HG02938 (cell line): ENCODE measurements around the gene KCNJ16.
"Not testable (repeated sequence)": the region's sequence is repeated elsewhere in the genome, so short reads cannot be mapped to it uniquely, and the experiment has no call there.

Experiments used
- ATAC-seq: cut with Tn5 transposase; IDR thresholded peaks from one replicate; pipeline ENCODE4 v1.9.1; 2021; ENCODE audit warnings: mild to moderate bottlenecking, moderate library complexity; ENCODE audit not compliant: unreplicated experiment

KCNJ16 gene

DNA sequence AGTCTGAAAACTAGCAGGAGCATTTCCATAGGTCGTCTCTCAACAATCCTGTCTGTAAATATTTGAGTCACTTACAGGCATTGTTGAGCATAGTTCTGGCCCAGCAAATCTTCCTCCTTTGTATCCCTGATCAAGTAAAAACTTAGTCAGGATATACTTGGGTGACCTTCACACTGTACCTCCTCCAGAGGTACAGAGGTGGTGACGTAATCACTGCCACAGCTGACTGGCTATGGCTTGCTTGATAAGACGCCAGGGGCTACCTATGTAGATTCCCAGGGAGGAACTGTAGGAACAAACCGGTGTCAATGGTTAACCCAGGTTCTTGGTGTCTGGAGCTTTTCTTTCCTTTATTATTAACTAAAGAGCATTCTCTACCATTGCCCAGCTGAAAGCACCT, at the start of gene KCNJ16:
KCNJ16 (plus strand) TSS at position 270 of the 400 bp plus-strand sequence. CDS start 56,863 bp downstream, outside the sequence.
- ATAC-seq, result no peak

DNA sequence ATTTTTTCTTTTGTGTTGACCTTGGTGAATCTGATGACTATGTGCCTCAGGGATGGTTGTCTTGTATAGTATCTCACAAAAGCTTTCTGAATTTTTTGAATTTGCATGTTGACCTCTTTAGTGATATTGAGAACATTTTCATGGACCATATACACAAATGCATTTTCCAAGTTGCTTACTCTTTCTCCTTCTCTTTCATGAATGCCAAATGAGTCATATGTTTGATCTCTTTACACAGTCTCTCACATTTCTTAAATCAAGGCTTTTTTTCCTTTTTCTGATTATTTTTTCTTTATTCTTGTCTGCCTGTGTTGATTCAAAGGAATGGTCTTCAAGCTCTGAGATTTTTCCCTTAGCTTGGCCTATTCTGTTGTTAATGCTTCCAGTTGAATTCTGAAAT, 46.6 kb upstream of the KCNJ16 start:
- ATAC-seq, result no peak

DNA sequence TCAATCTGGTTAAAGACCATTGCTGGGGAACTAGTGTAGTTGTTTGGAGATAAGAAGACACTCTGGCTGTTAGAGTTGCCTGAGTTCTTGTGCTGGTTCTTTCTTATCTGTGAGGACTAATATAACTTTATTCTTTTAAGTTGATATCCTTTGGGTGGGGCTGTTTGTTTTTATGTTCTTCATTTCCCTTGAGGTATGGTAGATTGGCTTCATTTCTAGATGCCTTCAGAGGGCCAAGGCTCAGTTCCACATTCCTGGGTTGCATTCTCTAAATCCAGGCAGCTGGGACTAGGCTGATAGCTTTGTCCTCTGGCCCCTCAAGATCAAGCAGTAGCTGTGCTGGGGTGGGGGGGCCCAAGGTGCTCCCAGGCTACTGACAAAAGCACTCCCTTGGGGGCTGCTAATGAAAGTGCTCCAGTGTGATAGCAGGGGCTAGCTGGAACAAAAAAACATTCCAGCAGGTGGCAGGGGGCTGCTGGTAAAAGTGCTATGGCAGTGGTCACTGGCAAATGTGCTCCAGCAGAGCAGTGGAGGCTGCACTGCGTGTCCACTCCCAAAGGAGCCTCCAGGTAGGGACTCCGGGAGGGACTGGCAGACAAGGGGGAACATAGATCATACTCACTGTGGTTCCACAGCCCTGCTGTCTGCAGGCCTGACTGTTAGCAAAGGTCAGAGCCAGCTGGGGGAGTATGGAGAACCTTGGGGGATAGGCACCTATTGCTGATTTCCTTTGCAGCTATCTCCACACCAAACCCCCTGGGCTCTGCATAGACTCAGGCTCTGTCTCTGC, 45.9 kb upstream of the KCNJ16 start:
- ATAC-seq, result no peak

DNA sequence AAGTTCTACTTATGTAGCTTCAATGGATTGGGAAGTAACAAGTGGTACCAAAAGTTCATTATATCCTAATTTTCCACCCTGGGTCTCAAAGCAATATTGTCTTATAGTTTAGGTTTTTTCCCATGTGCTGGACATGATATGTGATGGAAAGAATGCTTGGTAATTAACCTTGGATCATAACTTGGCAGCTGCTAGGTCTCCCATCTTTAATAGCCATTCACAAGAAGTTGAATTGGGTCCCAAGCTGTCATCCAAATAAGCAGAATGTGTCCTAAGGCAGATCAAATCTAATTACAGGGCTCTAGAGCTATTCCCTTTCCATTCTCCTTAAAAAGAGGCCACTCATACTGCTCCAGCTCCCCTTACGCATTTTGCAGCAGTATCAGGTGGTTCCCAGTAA, 44.7 kb upstream of the KCNJ16 start:
- no peak for ATAC-seq

DNA sequence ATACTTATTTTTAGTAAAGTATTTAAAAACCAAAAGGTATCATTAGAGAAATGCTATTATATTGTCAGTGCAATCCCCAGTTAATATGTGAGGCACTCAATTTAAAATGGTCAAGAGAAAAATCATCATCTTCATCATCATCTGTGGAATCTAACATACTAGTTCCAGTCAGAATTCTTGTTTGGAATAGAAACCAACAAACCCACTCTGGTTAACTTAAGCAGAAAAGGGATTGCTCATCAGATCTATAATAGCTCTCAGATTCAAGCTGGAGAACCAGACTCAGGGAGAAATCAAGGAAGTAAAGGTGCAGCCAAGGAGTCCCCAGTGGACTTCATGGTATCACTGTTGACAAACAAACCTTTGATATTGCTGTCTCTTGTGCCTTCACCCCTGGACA, 43.7 kb upstream of the KCNJ16 start:
- no peak for ATAC-seq

DNA sequence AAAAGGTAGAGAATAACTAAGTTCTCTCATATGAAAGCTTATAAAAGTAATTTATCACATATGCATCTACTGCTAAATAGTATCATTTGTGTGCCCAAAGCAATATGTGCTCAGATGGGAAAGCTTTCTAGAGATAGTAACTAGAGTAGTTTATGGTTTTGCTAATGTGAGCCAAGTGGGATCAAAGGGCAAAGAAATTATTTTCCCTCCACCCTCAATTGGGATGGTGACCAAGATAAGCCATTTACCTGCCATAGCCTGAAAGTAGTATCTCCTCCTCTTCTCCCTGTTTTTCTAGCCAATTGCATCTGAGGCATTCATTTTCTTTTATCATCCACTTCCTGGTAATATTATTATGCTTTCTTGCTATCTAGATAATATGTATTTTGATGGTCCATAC, 41.9 kb upstream of the KCNJ16 start:
- no peak for ATAC-seq

DNA sequence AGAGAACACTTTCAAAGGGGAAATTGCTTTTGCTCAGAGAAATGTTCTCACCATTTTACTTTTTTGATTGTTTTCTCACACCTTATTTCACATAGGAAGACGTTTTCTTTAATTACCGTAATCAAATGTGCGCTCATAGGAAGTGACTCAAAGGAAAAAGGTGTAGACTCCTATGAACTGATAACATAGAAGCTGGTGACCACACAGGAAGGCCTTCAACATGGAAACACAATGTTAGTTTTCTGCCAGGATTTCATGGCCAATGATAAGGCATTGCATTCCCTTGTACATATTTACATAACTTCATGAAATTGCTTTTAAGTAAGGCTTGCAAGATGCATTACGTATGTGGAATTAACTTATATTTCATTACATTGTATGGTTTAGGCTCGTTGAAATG, 40.9 kb upstream of the KCNJ16 start:
- ATAC-seq, result no peak

DNA sequence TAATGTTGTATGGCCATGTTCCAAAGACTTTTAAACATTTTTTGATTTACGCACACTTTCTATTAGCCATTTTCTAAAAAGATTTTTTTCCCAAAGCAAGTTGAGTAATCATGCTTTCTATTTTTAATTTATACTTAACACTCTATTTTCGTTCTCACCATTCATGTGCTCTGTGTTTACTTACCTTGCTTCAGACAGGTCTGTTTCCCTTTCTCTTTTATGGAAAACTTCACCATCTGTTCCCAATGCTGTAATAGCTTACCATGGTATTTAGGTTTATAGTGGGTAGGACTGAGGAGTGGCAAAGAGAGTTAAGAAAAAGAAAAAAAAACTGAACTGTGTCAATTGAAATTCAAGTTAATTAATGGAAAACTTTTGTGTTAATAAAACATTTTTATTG, 37.5 kb upstream of the KCNJ16 start:
- no peak for ATAC-seq

DNA sequence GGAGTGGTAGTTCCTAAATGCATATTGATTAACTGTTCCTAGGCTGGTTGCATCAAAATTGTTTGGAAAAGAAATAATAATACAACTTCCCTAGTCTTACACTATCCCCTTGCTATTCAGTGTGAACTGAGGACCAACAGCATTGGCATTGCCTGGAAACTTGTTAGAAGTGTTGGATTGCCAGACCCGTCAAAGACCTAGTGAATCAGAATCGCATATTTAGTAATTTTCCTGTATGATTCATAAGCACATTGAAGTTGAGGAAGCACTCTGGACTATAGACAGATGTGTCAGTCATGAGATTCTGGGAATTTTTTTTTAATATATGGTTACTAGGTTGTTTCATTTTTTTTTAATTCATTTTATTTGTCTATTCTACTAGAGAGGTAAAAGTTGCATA, 34.7 kb upstream of the KCNJ16 start:
- no peak for ATAC-seq

DNA sequence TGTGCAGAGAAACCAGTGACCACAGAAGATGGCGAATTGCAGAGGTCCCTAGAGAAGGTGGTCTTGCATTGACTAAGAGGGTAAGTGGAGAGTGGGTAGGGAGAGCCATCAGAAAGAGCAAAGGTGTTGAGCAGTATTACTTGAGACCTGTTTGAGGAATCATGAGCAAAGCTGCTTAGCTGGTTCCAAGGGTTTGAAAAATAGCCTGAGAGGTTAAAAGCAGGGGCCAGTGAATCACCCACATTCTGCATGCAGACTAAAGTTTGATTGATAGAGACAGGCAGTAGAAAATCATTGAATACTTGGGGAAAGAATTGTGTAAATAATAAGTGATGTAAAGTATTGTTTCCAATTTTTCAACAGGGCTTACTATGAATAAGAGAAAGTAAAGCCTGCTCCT, 34.0 kb upstream of the KCNJ16 start:
- no peak for ATAC-seq

DNA sequence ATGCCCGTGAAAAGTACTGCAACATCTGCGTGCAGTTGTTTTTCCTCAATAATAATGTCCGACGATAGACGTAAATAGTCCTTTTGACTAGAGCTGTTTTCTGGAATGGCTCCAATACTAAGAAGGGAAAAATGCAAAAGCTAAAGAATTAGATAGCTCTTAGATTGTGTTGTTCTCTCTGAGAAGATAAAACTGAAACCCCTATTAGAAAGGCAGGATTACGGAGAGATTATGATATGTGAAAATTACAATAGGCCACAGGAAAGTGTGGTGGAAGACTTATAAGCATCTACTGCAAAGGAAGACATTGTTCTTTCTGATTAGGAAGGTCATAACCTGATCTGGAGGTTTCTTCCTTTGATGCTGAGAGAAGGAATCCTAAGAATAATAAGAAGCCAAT, 33.5 kb upstream of the KCNJ16 start:
- ATAC-seq, result no peak

DNA sequence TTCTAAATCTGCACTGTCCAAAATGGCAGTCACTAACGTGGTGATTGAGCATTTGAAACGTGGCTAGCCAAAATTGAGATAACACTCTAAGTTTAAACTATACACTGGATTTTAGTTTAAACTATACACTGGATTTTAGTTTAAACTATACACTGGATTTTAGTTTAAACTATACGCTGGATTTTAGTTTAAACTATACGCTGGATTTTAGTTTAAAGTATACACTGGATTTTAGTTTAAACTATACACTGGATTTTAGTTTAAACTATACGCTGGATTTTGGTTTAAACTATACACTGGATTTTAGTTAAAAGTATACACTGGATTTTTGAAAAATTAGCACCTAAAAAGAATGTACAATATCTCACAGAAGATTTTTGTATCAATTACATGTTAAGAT, 29.2 kb upstream of the KCNJ16 start:
- not testable (repeated sequence) for ATAC-seq

DNA sequence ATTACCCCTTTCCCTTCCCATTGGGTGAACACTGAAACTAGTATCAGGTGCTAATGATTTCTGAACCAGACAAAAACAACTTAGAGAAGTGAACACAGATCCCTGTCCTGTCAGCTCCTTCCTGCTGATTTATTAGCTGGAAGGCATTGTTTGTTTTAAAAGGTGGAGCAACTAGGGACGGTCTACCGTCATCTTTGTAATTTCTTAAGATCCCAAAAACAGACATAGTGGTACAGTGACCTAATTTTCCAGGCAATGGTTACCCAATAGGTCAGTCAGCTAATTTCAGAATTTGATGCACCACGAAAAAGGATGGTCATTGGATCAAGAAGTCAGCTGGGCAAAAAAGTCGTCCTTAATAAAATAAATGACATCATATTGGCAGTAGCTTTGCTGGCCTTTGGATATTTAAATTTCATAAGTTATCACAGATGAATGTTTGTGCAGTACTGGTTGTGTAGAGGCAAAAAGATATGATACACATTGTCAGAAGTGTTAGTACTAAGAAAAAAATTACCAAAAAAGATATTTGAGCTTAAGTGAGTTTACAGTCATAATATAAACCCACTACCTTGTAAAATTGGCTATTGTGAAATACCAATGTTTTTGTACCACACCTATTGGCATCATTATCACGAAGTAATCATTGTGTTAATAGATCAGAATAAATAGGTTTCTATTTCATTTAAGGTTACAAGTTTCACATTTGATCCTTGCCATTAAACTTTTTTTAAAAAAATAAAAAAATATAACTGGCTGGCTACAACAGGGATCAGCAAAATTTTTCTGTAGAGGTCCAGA, 27.2 kb upstream of the KCNJ16 start:
- no peak for ATAC-seq

DNA sequence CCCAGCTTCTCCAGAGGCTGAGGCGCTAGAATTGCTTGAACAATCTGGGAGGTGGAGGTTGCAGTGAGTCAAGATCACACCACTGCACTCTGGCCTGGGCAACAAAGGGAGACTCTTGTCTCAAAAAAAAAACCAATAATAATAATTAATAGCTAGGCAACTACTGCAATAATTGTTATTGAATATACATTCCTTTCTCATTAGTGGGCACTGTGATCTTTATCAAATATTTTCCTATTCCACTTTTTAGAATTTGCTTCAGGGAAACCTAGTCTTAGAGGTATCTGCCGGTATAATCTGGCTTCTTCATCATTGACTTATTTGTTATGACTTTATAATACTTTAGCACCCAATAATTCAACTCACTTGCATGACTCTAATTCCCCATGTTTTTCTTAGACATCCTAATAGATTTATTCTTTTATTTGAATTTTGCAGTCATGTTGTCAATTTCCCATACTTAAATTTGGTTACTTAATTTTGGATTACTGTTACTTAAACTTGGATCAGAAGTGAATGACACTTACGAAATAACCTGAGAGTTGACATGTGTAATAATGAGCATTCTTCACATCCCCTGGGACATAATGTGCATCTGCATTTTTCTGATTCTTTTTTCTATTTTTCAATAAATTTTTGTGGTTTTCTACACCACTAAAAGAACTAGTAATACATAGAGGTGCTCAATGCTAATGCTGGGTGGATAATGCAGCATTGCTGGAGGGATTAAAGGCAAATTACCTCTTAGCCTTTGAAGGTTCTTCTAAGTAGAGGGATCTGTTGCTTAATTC, 25.0 kb upstream of the KCNJ16 start:
- no peak for ATAC-seq

DNA sequence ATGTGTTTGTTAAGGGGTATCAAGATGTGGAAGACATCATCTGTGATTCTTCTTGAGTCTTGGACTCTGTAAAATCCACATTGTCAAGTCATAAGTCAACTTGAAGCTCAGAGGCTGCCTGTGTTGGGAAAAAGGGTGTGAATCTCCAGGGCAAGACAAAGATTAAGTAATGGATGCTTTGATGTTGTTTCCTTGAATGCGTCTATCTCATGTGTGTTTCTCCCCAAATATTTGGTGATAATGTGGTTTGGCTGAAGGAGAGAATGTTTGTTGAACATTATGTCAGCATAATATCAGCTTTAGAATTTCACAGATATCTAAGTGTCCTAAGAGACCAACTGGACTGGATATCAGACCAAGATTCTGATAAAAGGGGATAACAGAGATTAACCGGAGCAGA, 24.1 kb upstream of the KCNJ16 start:
- no peak for ATAC-seq

DNA sequence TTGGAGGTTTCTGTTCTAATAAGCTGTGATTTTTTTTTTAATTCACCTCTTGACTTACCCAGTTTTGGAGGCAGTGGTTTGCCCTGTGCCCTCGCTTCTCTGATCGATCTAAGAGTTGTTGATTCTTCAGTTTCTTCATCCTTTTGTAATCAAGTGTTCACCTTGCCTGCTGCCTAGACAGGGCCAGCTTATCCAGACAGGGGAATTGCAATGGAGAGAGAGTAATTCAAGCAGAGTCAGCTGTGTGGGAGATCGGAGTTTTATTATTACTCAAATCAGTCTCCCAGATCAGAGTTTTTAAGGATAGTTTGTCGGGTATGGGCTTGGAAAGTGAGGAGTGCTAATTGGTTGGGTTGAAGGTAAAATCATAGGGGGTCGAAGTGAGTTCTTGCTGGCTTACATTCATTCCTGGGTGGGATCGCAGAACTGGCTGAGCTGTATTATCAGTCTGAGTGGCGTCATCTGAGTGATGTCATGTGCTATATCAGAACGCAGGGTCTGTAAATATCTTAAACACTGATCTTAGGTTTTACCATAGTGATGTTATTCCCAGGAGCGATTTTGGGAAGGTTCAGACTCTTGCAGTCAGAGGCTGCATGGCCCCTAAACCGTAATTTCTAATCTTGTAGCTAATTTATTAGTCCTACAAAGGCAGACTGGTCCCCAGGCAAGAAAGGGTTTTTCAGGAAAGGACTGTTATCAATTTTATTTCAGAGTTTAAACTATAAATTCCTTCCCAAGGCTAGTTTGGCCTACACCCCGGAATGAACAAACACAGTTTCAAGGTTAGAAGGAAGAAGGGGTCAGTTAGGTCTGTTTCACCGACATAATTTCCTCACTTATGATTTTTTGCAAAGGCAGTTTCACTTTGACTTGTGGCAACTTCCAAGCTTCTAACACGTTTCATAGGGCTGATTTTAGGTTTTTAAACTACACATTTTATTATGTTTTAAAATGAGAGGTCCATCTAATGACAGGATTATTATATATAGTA, 21.5 kb upstream of the KCNJ16 start:
- ATAC-seq, result no peak

DNA sequence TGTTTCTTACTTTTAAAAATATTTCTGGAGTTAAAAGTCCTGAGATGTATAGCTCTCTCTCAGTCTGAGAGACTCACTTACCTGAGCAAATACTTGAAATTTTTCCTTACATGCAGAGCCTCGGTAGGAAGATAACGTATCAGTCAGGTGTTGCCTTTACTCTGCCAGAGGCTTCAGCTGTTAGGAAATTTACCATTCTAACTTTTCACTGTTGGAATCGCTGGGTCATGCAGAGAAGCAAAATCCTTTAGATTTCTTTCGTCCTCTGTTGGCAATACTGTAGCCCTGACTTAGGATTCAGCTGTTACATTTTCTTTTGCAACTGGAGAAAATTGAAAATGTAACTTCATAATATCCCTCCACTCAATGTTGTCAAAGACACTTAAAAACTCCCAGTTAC, 20.0 kb upstream of the KCNJ16 start:
- no peak for ATAC-seq

DNA sequence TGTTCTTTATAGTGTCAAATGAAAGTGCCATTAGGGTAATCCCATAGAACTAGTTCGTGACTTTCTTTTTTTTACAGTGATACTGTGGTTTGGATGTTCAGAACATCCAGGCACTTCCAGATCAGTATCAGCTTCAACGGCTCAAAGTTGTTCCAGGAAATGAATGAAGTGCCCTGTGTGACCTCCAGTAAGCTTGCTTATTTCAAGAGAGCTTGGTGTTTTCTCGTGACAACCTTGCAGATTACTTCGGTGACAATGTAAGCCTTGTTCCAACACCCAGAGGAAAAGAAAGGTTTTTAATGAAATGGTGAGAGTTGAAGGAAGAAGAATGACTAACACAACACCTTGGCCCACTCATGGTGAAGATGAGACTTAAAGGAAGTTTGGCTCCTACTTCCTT, 16.0 kb upstream of the KCNJ16 start:
- no peak for ATAC-seq

DNA sequence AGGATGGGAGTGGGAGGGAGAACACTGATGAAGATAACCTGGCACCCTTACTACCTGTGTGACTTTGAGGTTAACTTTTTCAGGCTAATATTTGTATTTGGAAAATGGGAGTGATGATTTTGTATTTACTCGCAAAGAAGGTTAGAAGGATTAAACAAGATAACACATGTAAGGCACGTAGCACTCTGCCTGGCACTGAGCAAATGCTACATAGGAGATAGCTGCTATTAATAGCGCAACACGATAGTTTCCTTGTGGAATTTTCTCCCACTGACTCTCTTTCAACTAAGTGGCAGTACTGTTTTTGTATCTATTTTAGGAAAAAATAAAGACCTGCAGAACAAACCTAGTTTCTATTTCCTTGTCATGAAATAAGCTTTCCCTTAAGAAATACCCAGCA, 15.4 kb upstream of the KCNJ16 start:
- ATAC-seq, result no peak

DNA sequence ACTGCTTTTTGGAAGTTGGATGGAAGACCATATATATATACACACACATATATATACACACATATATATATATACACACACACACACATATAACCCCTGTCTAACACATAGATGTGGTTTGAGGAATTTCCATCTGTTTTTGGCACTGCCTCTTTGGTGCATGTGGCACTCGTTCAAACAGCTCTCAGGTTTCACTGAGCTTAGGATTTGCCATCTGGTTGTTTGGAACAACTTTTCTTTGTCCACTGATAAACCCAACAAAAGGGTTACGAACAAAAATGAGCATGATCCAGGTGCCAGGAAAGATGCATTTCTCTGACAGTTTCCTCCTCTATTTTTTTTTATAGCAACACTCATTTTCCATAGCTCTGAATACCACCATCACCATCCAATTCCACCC, 14.6 kb upstream of the KCNJ16 start:
- no peak for ATAC-seq
